Neural crest cell (in vitro differentiated cells): Measurements from ENCODE around the gene CCDC68. TPM values are rescaled to one million over a fixed set of nuclear protein-coding genes. Genes with fewer than 3 reads are reported as not detected.
A peak's percentile ranks its signal among the peaks of the same experiment; 100 is the strongest.

Source experiments
- DNase-seq: peaks from one replicate; pipeline ENCODE4 v3.0.0; 2021; ENCODE audit warnings: low read depth, mixed read lengths, low spot score
- H3K27ac Mint-ChIP-seq: one replicate; pipeline ENCODE4 v1.8.0; 2021; ENCODE audit warnings: mild to moderate bottlenecking, mixed read lengths; ENCODE audit not compliant: unreplicated experiment
- H3K27me3 Mint-ChIP-seq: 2 replicates; pipeline ENCODE4 v1.8.0; 2021; ENCODE audit warnings: low read depth, mild to moderate bottlenecking, mixed read lengths
- H3K36me3 Mint-ChIP-seq: 2 replicates; pipeline ENCODE4 v1.8.0; 2021; ENCODE audit warnings: low read depth, mild to moderate bottlenecking, mixed read lengths
- H3K4me1 Mint-ChIP-seq: 2 replicates; pipeline ENCODE4 v1.8.0; 2021; ENCODE audit warnings: mixed read lengths
- H3K4me3 Mint-ChIP-seq: one replicate; pipeline ENCODE4 v1.8.0; 2021; ENCODE audit warnings: mild to moderate bottlenecking, mixed read lengths
- H3K9me3 Mint-ChIP-seq: 2 replicates; pipeline ENCODE4 v1.8.0; 2021; ENCODE audit warnings: mixed read lengths
- CTCF ChIP-seq: fragments of 200-600 bp; sonication (generic); conservative IDR thresholded peaks from 2 replicates; pipeline ENCODE4 v1.5.0; 2021; ENCODE audit warnings: antibody characterized with exemption, mild to moderate bottlenecking
- total RNA-seq: library from RNA; stranded (reverse); gene quantifications from 2 replicates; pipeline ENCODE4 v1.2.1, GENCODE V29; 2021

Gene CCDC68
- total RNA-seq, 1 donor from 2014 or later = not detected

- H3K9me3 Mint-ChIP-seq = no peaks in the 10 kb centered on the region
- H3K36me3 Mint-ChIP-seq = no peaks in the 10 kb centered on the region
- no peaks in the 10 kb centered on the region for H3K27me3 Mint-ChIP-seq
- H3K4me3 Mint-ChIP-seq = no peak overlapping the region
- DNase-seq = no peak
- TF ChIP-seq CTCF = no peak
- no peaks in the 10 kb centered on the region for H3K4me1 Mint-ChIP-seq
- no peak overlapping the region for H3K27ac Mint-ChIP-seq
Measured at GRCh38 chr18:54983791-54984190, 24.5 kb upstream of the CCDC68 start.

- no peak overlapping the region for H3K27ac Mint-ChIP-seq
- no peaks in the 10 kb centered on the region for H3K9me3 Mint-ChIP-seq
- peak; percentile 87 for TF ChIP-seq CTCF
- no peaks in the 10 kb centered on the region for H3K4me1 Mint-ChIP-seq
- no peak overlapping the region for H3K4me3 Mint-ChIP-seq
- DNase-seq = no peak
- peaks cover 2% of the 10 kb centered on the region for H3K36me3 Mint-ChIP-seq
- no peaks in the 10 kb centered on the region for H3K27me3 Mint-ChIP-seq
Measured at GRCh38 chr18:54983041-54983686, 23.9 kb upstream of the CCDC68 start.

- H3K36me3 Mint-ChIP-seq = peaks cover 2% of the 10 kb centered on the region
- no peak overlapping the region for H3K4me3 Mint-ChIP-seq
- TF ChIP-seq CTCF = no peak
- DNase-seq = no peak
- H3K27me3 Mint-ChIP-seq = no peaks in the 10 kb centered on the region
- no peak overlapping the region for H3K27ac Mint-ChIP-seq
- H3K4me1 Mint-ChIP-seq = no peaks in the 10 kb centered on the region
- H3K9me3 Mint-ChIP-seq = no peaks in the 10 kb centered on the region
Measured at GRCh38 chr18:54981076-54981475, 21.8 kb upstream of the CCDC68 start.

- no peak for TF ChIP-seq CTCF
- H3K27me3 Mint-ChIP-seq = no peaks in the 10 kb centered on the region
- no peak overlapping the region for H3K4me3 Mint-ChIP-seq
- DNase-seq = no peak
- H3K9me3 Mint-ChIP-seq = peaks cover 3% of the 10 kb centered on the region
- peaks cover 2% of the 10 kb centered on the region for H3K36me3 Mint-ChIP-seq
- no peak overlapping the region for H3K27ac Mint-ChIP-seq
- H3K4me1 Mint-ChIP-seq = no peaks in the 10 kb centered on the region
Measured at GRCh38 chr18:54975598-54975997, 16.3 kb upstream of the CCDC68 start.

- TF ChIP-seq CTCF = no peak
- DNase-seq = no peak
- H3K27ac Mint-ChIP-seq = no peak overlapping the region
- peaks cover 3% of the 10 kb centered on the region for H3K9me3 Mint-ChIP-seq
- H3K4me1 Mint-ChIP-seq = no peaks in the 10 kb centered on the region
- H3K36me3 Mint-ChIP-seq = no peaks in the 10 kb centered on the region
- H3K27me3 Mint-ChIP-seq = no peaks in the 10 kb centered on the region
- H3K4me3 Mint-ChIP-seq = no peak overlapping the region
Measured at GRCh38 chr18:54973046-54973445, 13.8 kb upstream of the CCDC68 start.
